ENCODE data around the gene PRSS38. TPM values are rescaled to one million over a fixed set of nuclear protein-coding genes. Genes with fewer than 3 reads are reported as not detected.
A peak's percentile ranks its signal among the peaks of the same experiment; 100 is the strongest.

The PRSS38 gene
- total RNA-seq (2022) (not detected in 2 replicates), Bru-seq, nascent RNA (percentile 7 among the genes with signal in this experiment), BruChase-seq, experiment 1, labeled RNA remaining after a 6-hour chase (percentile 6 among the genes with signal in this experiment), BruChase-seq, experiment 2, labeled RNA remaining after a 2-hour chase (not detected)
- long read RNA-seq, result 0 reads

GRCh38 chr1:227815468-227816409 is at the start of gene PRSS38:
PRSS38 (plus strand) TSS chr1:227815675; CDS start chr1:227815717, 42 bp downstream.
- Mint-ChIP-seq H3K4me1 (ENCODE audit: insufficient read depth, unreplicated experiment) (no peaks in the 10 kb centered on the region), H3K27me3 (ENCODE audit: insufficient read depth, unreplicated experiment) (peaks cover 9% of the 10 kb centered on the region), H3K27ac (ENCODE audit: low read depth, unreplicated experiment) (no peak within 1 kb of the TSS), H3K36me3 (ENCODE audit: insufficient read depth, unreplicated experiment) (no peaks in the 10 kb centered on the region), H3K9me3 (ENCODE audit: unreplicated experiment) (peaks cover 8% of the 10 kb centered on the region), H3K4me3 (ENCODE audit: unreplicated experiment) (no peak within 1 kb of the TSS)
- ChIA-PET POLR2A (interaction anchor here (2.4 kb wide), 1 partner anchor 9 kb away, joined by 16 read pairs; no protein-coding TSS in a partner anchor), CTCF (interaction anchor here (0.6 to 1.2 kb wide), 3 partner anchors 62 to 1268 kb away, joined by 3 to 4 read pairs (median 4); no protein-coding TSS in a partner anchor)
- TF ChIP-seq CTCF (IDR thresholded peaks at IDR 0.05; ENCODE audit: unreplicated experiment), result peak; percentile 9
- DNase-seq (ENCODE audit: unreplicated experiment), result no peak
- intact Hi-C loops (cut with micrococcal nuclease), result no loop called here
- no TSS peak for BruUV-seq (replicated peaks)

- no peaks in the 10 kb centered on the region for H3K9me3 Mint-ChIP-seq (ENCODE audit: unreplicated experiment)
- CTCF ChIA-PET, result interaction anchor here (0.6 to 5.3 kb wide), 8 partner anchors 28 to 638 kb away, joined by 3 to 79 read pairs (median 4); partner anchors contain the start of gene WNT9A
- H3K27ac Mint-ChIP-seq (ENCODE audit: low read depth, unreplicated experiment), result peak overlapping the region; percentile 58
These were observed 49.4 kb upstream of the PRSS38 start for GRCh38 chr1:227766015-227766634.

GRCh38 chr1:227766653-227767277 is 48.7 kb upstream of the PRSS38 start:
- Mint-ChIP-seq H3K9me3 (ENCODE audit: unreplicated experiment) (no peaks in the 10 kb centered on the region), H3K27me3 (ENCODE audit: insufficient read depth, unreplicated experiment) (no peaks in the 10 kb centered on the region), H3K4me1 (ENCODE audit: insufficient read depth, unreplicated experiment) (peaks cover 45% of the 10 kb centered on the region), H3K36me3 (ENCODE audit: insufficient read depth, unreplicated experiment) (peaks cover 66% of the 10 kb centered on the region), H3K27ac (ENCODE audit: low read depth, unreplicated experiment) (peak overlapping the region; percentile 58), H3K4me3 (ENCODE audit: unreplicated experiment) (no peak overlapping the region)
- DNase-seq (ENCODE audit: unreplicated experiment), result no peak
- no peak for TF ChIP-seq CTCF (IDR thresholded peaks at IDR 0.05; ENCODE audit: unreplicated experiment)
- ChIA-PET CTCF (interaction anchor here (0.7 to 5.3 kb wide), 5 partner anchors 159 to 286 kb away, joined by 3 to 79 read pairs (median 4); partner anchors contain the start of gene WNT9A), POLR2A (interaction anchor here (0.6 to 5.1 kb wide), 4 partner anchors 9 to 666 kb away, joined by 3 to 31 read pairs (median 3); partner anchors contain the start of gene WNT9A)
- BruUV-seq (replicated peaks), result no TSS peak
- intact Hi-C loops (cut with micrococcal nuclease), result no loop called here

More at GRCh38 chr1:227766015-227766634, 49.4 kb upstream of the PRSS38 start:
- Mint-ChIP-seq H3K27me3 (ENCODE audit: insufficient read depth, unreplicated experiment) (no peaks in the 10 kb centered on the region), H3K4me1 (ENCODE audit: insufficient read depth, unreplicated experiment) (peaks cover 45% of the 10 kb centered on the region), H3K36me3 (ENCODE audit: insufficient read depth, unreplicated experiment) (peaks cover 66% of the 10 kb centered on the region), H3K4me3 (ENCODE audit: unreplicated experiment) (no peak overlapping the region)
- POLR2A ChIA-PET, result interaction anchor here (0.8 to 5.1 kb wide), 3 partner anchors 8 to 181 kb away, joined by 3 to 31 read pairs (median 3); partner anchors contain the start of gene WNT9A
- intact Hi-C loops (cut with micrococcal nuclease), result no loop called here
- BruUV-seq (replicated peaks), result no TSS peak
- TF ChIP-seq CTCF (IDR thresholded peaks at IDR 0.05; ENCODE audit: unreplicated experiment), result no peak
- DNase-seq (ENCODE audit: unreplicated experiment), result peak; percentile 44
